Measurements from ENCODE around the gene CBFA2T3.
"Not testable (repeated sequence)": the region's sequence is repeated elsewhere in the genome, so short reads cannot be mapped to it uniquely, and the experiment has no call there.

Gene CBFA2T3

GRCh38 chr16:88891083-88891482 is 85.9 kb downstream of the CBFA2T3 start:
- no peak for DNase-seq (ENCODE audit: low spot score)

- DNase-seq (ENCODE audit: low spot score) = not testable (repeated sequence)
Measured at GRCh38 chr16:88889702-88890352, 87.2 kb downstream of the CBFA2T3 start.

- no peak for DNase-seq (ENCODE audit: low spot score)
Measured at GRCh38 chr16:88888461-88889387, 88.3 kb downstream of the CBFA2T3 start.

GRCh38 chr16:88888057-88888456 is 89.0 kb downstream of the CBFA2T3 start:
- DNase-seq (ENCODE audit: low spot score) = no peak

- peak; percentile 88 for DNase-seq (ENCODE audit: low spot score)
Measured at GRCh38 chr16:88886845-88887521, 90.0 kb downstream of the CBFA2T3 start.

- DNase-seq (ENCODE audit: low spot score) = no peak
Measured at GRCh38 chr16:88886420-88886844, 90.6 kb downstream of the CBFA2T3 start.

GRCh38 chr16:88885693-88886280 is 91.2 kb downstream of the CBFA2T3 start:
- DNase-seq (ENCODE audit: low spot score) = peak; percentile 76

- no peak for DNase-seq (ENCODE audit: low spot score)
Measured at GRCh38 chr16:88884569-88885271, 92.3 kb downstream of the CBFA2T3 start.

GRCh38 chr16:88883946-88884345 is 93.1 kb downstream of the CBFA2T3 start:
- no peak for DNase-seq (ENCODE audit: low spot score)

GRCh38 chr16:88883117-88883895 is 93.7 kb downstream of the CBFA2T3 start:
- no peak for DNase-seq (ENCODE audit: low spot score)

GRCh38 chr16:88882358-88883030 is 94.5 kb downstream of the CBFA2T3 start:
- no peak for DNase-seq (ENCODE audit: low spot score)

GRCh38 chr16:88881675-88882357 is 95.2 kb downstream of the CBFA2T3 start:
- no peak for DNase-seq (ENCODE audit: low spot score)

- DNase-seq (ENCODE audit: low spot score) = no peak
Measured at GRCh38 chr16:88881007-88881615, 95.9 kb downstream of the CBFA2T3 start.

GRCh38 chr16:88880226-88881006 is 96.6 kb downstream of the CBFA2T3 start:
- DNase-seq (ENCODE audit: low spot score) = no peak

- no peak for DNase-seq (ENCODE audit: low spot score)
Measured at GRCh38 chr16:88879788-88880055, 97.3 kb downstream of the CBFA2T3 start.

GRCh38 chr16:88878967-88879787 is 97.8 kb downstream of the CBFA2T3 start:
- no peak for DNase-seq (ENCODE audit: low spot score)

- DNase-seq (ENCODE audit: low spot score) = no peak
Measured at GRCh38 chr16:88878356-88878755, 98.7 kb downstream of the CBFA2T3 start.

All from cerebellar cortex (tissue), 1 donor.